Measurements from ENCODE around the gene RPL9.
"Not testable (repeated sequence)": the region's sequence is repeated elsewhere in the genome, so short reads cannot be mapped to it uniquely, and the experiment has no call there.

RPL9 gene

GRCh38 chr4:39458505-39459300 is at the start of gene RPL9, which contains the start of gene LIAS:
Gene RPL9 (minus strand): TSS chr4:39458922. CDS start chr4:39458439, 483 bp downstream.
Gene LIAS (plus strand): TSS chr4:39459056. CDS start chr4:39459118, 62 bp downstream.
- peak; percentile 83 to 87 for DNase-seq (ENCODE audit: low read depth in 2 of 2)

- no peak for DNase-seq (ENCODE audit: low read depth in 2 of 2)
These were observed 46.9 kb upstream of the RPL9 start for GRCh38 chr4:39505581-39505980.

GRCh38 chr4:39504538-39504937 is 45.8 kb upstream of the RPL9 start:
- no peak for DNase-seq (ENCODE audit: low read depth in 2 of 2)

GRCh38 chr4:39502664-39503035 is 43.9 kb upstream of the RPL9 start:
- not testable (repeated sequence) for DNase-seq (ENCODE audit: low read depth in 2 of 2)

- no peak for DNase-seq (ENCODE audit: low read depth in 2 of 2)
These were observed 43.4 kb upstream of the RPL9 start for GRCh38 chr4:39502019-39502663.

- no peak for DNase-seq (ENCODE audit: low read depth in 2 of 2)
These were observed 40.0 kb upstream of the RPL9 start for GRCh38 chr4:39498727-39499020.

GRCh38 chr4:39497909-39498726 is 39.4 kb upstream of the RPL9 start:
- DNase-seq (ENCODE audit: low read depth in 2 of 2): no peak

GRCh38 chr4:39495446-39496213 is 36.9 kb upstream of the RPL9 start:
- no peak for DNase-seq (ENCODE audit: low read depth in 2 of 2)

GRCh38 chr4:39494354-39494753 is 35.6 kb upstream of the RPL9 start:
- DNase-seq (ENCODE audit: low read depth in 2 of 2): no peak

- no peak for DNase-seq (ENCODE audit: low read depth in 2 of 2)
These were observed 31.6 kb upstream of the RPL9 start for GRCh38 chr4:39490322-39490721.

GRCh38 chr4:39486221-39486804 is 27.6 kb upstream of the RPL9 start:
- DNase-seq (ENCODE audit: low read depth in 2 of 2): no peak

GRCh38 chr4:39484582-39485272 is 26.0 kb upstream of the RPL9 start:
- DNase-seq (ENCODE audit: low read depth in 2 of 2): no peak

- DNase-seq (ENCODE audit: low read depth in 2 of 2): no peak
These were observed 22.4 kb upstream of the RPL9 start for GRCh38 chr4:39480902-39481695.

GRCh38 chr4:39480251-39480650 is 21.5 kb upstream of the RPL9 start:
- no peak for DNase-seq (ENCODE audit: low read depth in 2 of 2)

GRCh38 chr4:39476187-39476895 is 17.6 kb upstream of the RPL9 start:
- DNase-seq (ENCODE audit: low read depth in 2 of 2): no peak

- no peak for DNase-seq (ENCODE audit: low read depth in 2 of 2)
These were observed 13.7 kb upstream of the RPL9 start for GRCh38 chr4:39472396-39472795.

- DNase-seq (ENCODE audit: low read depth in 2 of 2): no peak
These were observed 11.7 kb upstream of the RPL9 start for GRCh38 chr4:39470402-39470801.

GRCh38 chr4:39469429-39470077 is 10.8 kb upstream of the RPL9 start:
- no peak for DNase-seq (ENCODE audit: low read depth in 2 of 2)

GRCh38 chr4:39467464-39467863 is 8.7 kb upstream of the RPL9 start:
- no peak for DNase-seq (ENCODE audit: low read depth in 2 of 2)
